Kidney epithelial cell (primary cell): ENCODE measurements around the gene NT5DC3. TPM values are rescaled to one million over a fixed set of nuclear protein-coding genes. Genes with fewer than 3 reads are reported as not detected.

Experiments
- DNase-seq: peaks from one replicate; pipeline ENCODE4 v3.0.0-alpha.2; 2010; ENCODE audit warnings: low read depth
- H3K27me3 ChIP-seq: 2 replicates; pipeline ENCODE4 v1.6.0; 2011; ENCODE audit warnings: low read length; ENCODE audit not compliant: control insufficient read depth, insufficient read depth
- H3K36me3 ChIP-seq: 2 replicates; pipeline ENCODE4 v1.5.1; 2011; ENCODE audit warnings: low read length; ENCODE audit not compliant: control insufficient read depth, insufficient read depth
- H3K4me3 ChIP-seq: 2 replicates; pipeline ENCODE4 v1.5.1; 2011; ENCODE audit warnings: low read depth, mild to moderate bottlenecking, control low read depth, low read length
- total RNA-seq: library from RNA; depleted of rRNA; stranded (reverse); fragments of >200 nt; gene quantifications from 2 replicates; pipeline ENCODE4 v1.2.3, GENCODE V29; 2015
- TF ChIP-seq, protein P1 (sequence below): IDR thresholded peaks from 2 replicates; pipeline ENCODE4 v1.5.1; 2011; ENCODE audit warnings: mild to moderate bottlenecking, moderate library complexity, low read length, control low read depth, inconsistent platforms; ENCODE audit not compliant: insufficient read depth, poor library complexity, severe bottlenecking

Gene NT5DC3
- total RNA-seq, 1 donor from 2014 or later = 17.0 TPM

- Histone ChIP-seq H3K4me3 (no peak overlapping the region), H3K36me3 (peaks cover 1% of the 10 kb centered on the region), H3K27me3 (no peaks in the 10 kb centered on the region)
- TF ChIP-seq, protein P1, sequence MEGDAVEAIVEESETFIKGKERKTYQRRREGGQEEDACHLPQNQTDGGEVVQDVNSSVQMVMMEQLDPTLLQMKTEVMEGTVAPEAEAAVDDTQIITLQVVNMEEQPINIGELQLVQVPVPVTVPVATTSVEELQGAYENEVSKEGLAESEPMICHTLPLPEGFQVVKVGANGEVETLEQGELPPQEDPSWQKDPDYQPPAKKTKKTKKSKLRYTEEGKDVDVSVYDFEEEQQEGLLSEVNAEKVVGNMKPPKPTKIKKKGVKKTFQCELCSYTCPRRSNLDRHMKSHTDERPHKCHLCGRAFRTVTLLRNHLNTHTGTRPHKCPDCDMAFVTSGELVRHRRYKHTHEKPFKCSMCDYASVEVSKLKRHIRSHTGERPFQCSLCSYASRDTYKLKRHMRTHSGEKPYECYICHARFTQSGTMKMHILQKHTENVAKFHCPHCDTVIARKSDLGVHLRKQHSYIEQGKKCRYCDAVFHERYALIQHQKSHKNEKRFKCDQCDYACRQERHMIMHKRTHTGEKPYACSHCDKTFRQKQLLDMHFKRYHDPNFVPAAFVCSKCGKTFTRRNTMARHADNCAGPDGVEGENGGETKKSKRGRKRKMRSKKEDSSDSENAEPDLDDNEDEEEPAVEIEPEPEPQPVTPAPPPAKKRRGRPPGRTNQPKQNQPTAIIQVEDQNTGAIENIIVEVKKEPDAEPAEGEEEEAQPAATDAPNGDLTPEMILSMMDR = no peak
- DNase-seq = no peak
Observed at GRCh38 chr12:103779410-103780092, 61.5 kb downstream of the NT5DC3 start.

DNA sequence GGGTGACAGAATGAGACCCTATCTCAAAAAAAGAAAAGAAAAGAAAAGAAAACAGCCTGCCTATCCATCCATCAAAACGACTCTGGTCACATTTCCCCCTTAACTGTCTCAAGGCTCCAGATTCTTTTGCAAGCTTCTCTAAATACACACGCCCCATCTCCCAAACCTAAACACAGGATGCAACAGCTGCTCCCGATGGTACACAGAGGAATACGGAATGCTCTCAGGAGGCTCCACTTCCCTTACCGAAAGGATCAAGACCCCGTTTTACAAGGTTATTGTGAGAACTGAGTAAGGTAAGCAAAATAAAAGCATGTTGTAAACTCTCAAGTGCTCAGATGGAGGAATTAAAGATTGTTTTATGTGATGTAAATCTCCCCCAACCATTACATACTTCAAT is 62.3 kb downstream of the NT5DC3 start:
- Histone ChIP-seq H3K27me3 (no peaks in the 10 kb centered on the region), H3K4me3 (no peak overlapping the region), H3K36me3 (peaks cover 1% of the 10 kb centered on the region)
- TF ChIP-seq, protein P1 = no peak
- no peak for DNase-seq

- no peak overlapping the region for H3K4me3 ChIP-seq
- no peak for DNase-seq
- TF ChIP-seq, protein P1 = no peak
- H3K27me3 ChIP-seq = no peaks in the 10 kb centered on the region
- H3K36me3 ChIP-seq = peaks cover 1% of the 10 kb centered on the region
Observed at GRCh38 chr12:103774977-103775560, 66.0 kb downstream of the NT5DC3 start.

DNA sequence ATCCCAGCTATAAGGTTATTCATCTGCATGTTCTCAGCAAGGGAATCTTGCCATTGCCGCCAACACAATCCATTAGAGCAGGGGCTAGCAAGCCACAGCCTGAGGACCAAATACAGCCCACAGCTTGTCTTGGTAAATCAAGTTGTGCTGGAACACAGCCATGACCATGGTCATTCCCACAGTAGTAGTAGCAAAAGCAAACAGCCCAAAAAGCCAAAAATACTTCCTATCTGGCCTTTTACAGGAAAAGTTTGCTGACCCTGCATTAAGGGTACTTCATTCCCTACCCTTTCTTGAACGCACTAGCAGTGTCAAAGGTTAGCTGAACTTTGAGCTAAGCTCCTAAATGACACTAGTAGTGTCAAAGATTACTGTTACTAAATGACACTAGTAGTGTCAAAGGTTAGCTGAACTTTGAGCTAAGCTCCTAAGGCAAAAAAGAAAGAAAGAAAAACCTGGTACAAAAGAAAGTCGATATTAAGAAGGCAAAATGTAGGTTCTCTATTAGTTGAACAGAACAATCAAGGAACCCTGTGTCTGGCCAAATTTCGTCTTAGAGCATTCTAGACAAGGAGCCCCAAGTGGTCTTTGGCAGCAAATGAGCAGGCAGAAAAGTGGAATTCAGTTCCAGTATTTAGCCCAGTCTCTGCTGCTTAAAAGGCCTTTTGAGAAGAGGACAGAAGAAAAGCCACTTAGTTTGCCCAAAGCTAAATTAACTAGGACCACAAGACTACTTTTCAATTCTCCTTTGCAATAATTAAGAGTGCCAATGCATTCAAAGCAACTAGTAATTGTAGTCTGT is 67.7 kb downstream of the NT5DC3 start:
- H3K27me3 ChIP-seq = no peaks in the 10 kb centered on the region
- TF ChIP-seq, protein P1 = no peak
- no peak for DNase-seq
- no peak overlapping the region for H3K4me3 ChIP-seq
- peaks cover 2% of the 10 kb centered on the region for H3K36me3 ChIP-seq

GRCh38 chr12:103772367-103773108 is 68.5 kb downstream of the NT5DC3 start:
- TF ChIP-seq, protein P1 = no peak
- Histone ChIP-seq H3K36me3 (peaks cover 2% of the 10 kb centered on the region), H3K27me3 (no peaks in the 10 kb centered on the region), H3K4me3 (no peak overlapping the region)
- DNase-seq = no peak
